Mammary epithelial cell (primary cell): Measurements from ENCODE around the gene TEAD3.

Source experiments
- EZH2 ChIP-seq: IDR thresholded peaks from 2 replicates; pipeline ENCODE4 v1.6.1; 2012; ENCODE audit warnings: low read length, inconsistent platforms, borderline replicate concordance
- TF ChIP-seq, protein P1 (sequence below), 2 donors: IDR thresholded peaks in 1 of 2; conservative IDR thresholded peaks in 1 of 2; 2 replicates each; pipeline ENCODE4 v1.5.1; 2011 to 2012; ENCODE audit warnings: inconsistent platforms in 2 of 2, low read length in 2 of 2, mild to moderate bottlenecking in 2 of 2, control low read depth in 1 of 2, low read depth in 1 of 2; ENCODE audit not compliant: insufficient read depth in 1 of 2; ENCODE audit errors: extremely low read depth in 1 of 2

DNA sequence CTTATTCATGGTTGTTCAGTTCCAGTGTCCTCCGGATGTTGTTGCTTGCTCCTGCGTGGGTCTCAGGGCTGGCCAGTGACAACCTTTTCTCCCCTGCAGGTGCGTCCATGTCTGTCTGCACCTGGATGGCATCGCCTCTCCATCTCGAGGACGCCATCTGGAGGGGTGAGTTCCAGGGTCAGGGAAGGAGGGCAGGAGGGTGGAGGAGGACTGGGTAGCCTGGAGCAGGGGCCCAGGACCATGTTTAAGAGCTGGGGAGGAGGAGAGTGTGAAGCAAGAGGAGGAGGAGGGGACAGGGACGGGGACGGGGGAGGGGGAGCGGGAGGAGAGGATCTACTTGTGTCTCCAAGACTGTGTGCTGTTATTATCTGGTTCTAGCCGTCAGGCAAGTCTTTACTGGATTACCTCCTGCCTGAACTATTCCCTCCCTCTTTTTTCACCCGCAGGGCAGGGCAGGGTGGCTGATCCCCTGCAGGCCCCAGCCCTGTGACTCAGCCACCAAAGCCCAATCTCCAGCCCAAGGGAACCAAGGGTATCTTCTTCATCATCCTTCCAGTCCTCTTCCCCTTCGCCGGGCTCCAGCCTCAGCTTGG lies 48.0 kb upstream of the TEAD3 start:
- TF ChIP-seq, protein P1, sequence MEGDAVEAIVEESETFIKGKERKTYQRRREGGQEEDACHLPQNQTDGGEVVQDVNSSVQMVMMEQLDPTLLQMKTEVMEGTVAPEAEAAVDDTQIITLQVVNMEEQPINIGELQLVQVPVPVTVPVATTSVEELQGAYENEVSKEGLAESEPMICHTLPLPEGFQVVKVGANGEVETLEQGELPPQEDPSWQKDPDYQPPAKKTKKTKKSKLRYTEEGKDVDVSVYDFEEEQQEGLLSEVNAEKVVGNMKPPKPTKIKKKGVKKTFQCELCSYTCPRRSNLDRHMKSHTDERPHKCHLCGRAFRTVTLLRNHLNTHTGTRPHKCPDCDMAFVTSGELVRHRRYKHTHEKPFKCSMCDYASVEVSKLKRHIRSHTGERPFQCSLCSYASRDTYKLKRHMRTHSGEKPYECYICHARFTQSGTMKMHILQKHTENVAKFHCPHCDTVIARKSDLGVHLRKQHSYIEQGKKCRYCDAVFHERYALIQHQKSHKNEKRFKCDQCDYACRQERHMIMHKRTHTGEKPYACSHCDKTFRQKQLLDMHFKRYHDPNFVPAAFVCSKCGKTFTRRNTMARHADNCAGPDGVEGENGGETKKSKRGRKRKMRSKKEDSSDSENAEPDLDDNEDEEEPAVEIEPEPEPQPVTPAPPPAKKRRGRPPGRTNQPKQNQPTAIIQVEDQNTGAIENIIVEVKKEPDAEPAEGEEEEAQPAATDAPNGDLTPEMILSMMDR (conservative IDR thresholded peaks at IDR 0.05 in 1 of 2, IDR thresholded peaks at IDR 0.05 in 1 of 2; ENCODE audit: extremely low read depth in 1 of 2, insufficient read depth in 1 of 2, low read depth in 1 of 2, low read length in 2 of 2) = no peak
- no peak for TF ChIP-seq EZH2
